Measurements from ENCODE around the gene IRF8.

The IRF8 gene

DNA sequence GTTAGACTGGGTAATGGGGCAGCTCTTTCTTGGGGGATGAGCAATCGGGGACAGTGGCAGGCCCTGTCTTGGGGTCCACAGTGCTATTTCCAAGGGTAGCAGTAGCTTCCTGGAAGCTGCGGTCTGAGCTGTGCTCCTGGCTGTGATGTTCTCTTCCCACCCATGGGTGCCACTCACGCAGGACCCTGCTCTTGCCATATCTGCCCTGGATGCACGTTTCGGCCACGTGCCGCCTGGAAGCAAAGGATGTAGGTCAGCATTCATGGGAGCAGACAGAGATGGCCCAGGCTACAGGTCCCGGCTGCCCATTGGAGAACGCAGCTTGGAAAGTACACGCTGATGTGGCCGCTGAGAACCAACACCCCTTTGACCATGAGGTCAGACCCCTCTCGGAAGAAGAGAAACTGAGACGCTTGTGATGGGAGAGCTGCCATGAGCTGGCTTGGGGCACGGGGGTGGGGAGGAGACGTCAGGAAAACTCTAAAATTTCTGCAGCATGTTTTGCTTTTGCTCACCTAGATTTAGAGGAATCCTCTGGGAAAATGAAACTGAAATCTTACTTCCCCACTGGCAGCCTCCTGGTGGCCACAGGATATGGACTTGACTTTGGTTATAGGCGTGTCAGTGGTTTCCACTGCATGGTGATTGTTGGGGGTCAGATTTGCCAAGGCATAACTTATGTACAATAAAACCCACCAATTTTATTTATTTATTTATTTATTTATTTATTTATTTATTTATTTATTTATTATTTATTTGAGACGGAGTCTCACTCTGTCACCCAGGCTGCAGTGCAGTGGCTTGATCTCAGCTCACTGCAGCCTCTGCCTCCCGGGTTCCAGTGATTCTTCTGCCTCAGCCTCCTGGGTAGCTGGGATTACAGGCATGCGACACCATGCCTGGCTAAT lies 36.2 kb upstream of the IRF8 start:
- H3K36me3 ChIP-seq (replicated peaks; ENCODE audit: low read depth, low read length) = no peaks in the 10 kb centered on the region
- H3K27ac ChIP-seq (ENCODE audit: low read length) = no peak overlapping the region
- no peak overlapping the region for H2AFZ ChIP-seq (ENCODE audit: low read depth, low read length)
- no peaks in the 10 kb centered on the region for H4K20me1 ChIP-seq (ENCODE audit: insufficient read depth, low read length)
- no peak overlapping the region for H3K9ac ChIP-seq (ENCODE audit: low read length)
- H3K79me2 ChIP-seq (ENCODE audit: low read length) = no peaks in the 10 kb centered on the region
- no peak overlapping the region for H3K4me3 ChIP-seq (ENCODE audit: low read length)
- TF ChIP-seq, protein P1, sequence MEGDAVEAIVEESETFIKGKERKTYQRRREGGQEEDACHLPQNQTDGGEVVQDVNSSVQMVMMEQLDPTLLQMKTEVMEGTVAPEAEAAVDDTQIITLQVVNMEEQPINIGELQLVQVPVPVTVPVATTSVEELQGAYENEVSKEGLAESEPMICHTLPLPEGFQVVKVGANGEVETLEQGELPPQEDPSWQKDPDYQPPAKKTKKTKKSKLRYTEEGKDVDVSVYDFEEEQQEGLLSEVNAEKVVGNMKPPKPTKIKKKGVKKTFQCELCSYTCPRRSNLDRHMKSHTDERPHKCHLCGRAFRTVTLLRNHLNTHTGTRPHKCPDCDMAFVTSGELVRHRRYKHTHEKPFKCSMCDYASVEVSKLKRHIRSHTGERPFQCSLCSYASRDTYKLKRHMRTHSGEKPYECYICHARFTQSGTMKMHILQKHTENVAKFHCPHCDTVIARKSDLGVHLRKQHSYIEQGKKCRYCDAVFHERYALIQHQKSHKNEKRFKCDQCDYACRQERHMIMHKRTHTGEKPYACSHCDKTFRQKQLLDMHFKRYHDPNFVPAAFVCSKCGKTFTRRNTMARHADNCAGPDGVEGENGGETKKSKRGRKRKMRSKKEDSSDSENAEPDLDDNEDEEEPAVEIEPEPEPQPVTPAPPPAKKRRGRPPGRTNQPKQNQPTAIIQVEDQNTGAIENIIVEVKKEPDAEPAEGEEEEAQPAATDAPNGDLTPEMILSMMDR (IDR thresholded peaks at IDR 0.05; ENCODE audit: low read depth, low read length) = no peak
- TF ChIP-seq EZH2phosphoT487 (IDR thresholded peaks at IDR 0.05; ENCODE audit: low read depth) = no peak
- peaks cover 34% of the 10 kb centered on the region for H3K4me1 ChIP-seq (ENCODE audit: low read length)
- H3K27me3 ChIP-seq (ENCODE audit: low read depth, low read length) = no peaks in the 10 kb centered on the region
- no peaks in the 10 kb centered on the region for H3K9me3 ChIP-seq (ENCODE audit: insufficient read depth, low read length)
- no peak overlapping the region for H3K4me2 ChIP-seq (ENCODE audit: low read length)

GRCh38 chr16:85863384-85863774 lies 35.6 kb upstream of the IRF8 start:
- no peaks in the 10 kb centered on the region for H3K9me3 ChIP-seq (ENCODE audit: insufficient read depth, low read length)
- H4K20me1 ChIP-seq (ENCODE audit: insufficient read depth, low read length) = no peaks in the 10 kb centered on the region
- H3K36me3 ChIP-seq (replicated peaks; ENCODE audit: low read depth, low read length) = no peaks in the 10 kb centered on the region
- no peak overlapping the region for H2AFZ ChIP-seq (ENCODE audit: low read depth, low read length)
- no peaks in the 10 kb centered on the region for H3K79me2 ChIP-seq (ENCODE audit: low read length)
- H3K27ac ChIP-seq (ENCODE audit: low read length) = no peak overlapping the region
- peaks cover 28% of the 10 kb centered on the region for H3K4me1 ChIP-seq (ENCODE audit: low read length)
- H3K4me3 ChIP-seq (ENCODE audit: low read length) = no peak overlapping the region
- no peaks in the 10 kb centered on the region for H3K27me3 ChIP-seq (ENCODE audit: low read depth, low read length)
- TF ChIP-seq EZH2phosphoT487 (IDR thresholded peaks at IDR 0.05; ENCODE audit: low read depth) = no peak
- TF ChIP-seq, protein P1 (IDR thresholded peaks at IDR 0.05; ENCODE audit: low read depth, low read length) = no peak
- no peak overlapping the region for H3K4me2 ChIP-seq (ENCODE audit: low read length)
- H3K9ac ChIP-seq (ENCODE audit: low read length) = no peak overlapping the region

GRCh38 chr16:85864965-85865364 lies 34.0 kb upstream of the IRF8 start:
- no peaks in the 10 kb centered on the region for H3K9me3 ChIP-seq (ENCODE audit: insufficient read depth, low read length)
- no peak overlapping the region for H2AFZ ChIP-seq (ENCODE audit: low read depth, low read length)
- no peak overlapping the region for H3K4me2 ChIP-seq (ENCODE audit: low read length)
- H3K79me2 ChIP-seq (ENCODE audit: low read length) = no peaks in the 10 kb centered on the region
- no peaks in the 10 kb centered on the region for H4K20me1 ChIP-seq (ENCODE audit: insufficient read depth, low read length)
- no peak overlapping the region for H3K4me3 ChIP-seq (ENCODE audit: low read length)
- H3K9ac ChIP-seq (ENCODE audit: low read length) = no peak overlapping the region
- peaks cover 13% of the 10 kb centered on the region for H3K4me1 ChIP-seq (ENCODE audit: low read length)
- no peak overlapping the region for H3K27ac ChIP-seq (ENCODE audit: low read length)
- H3K36me3 ChIP-seq (replicated peaks; ENCODE audit: low read depth, low read length) = no peaks in the 10 kb centered on the region
- H3K27me3 ChIP-seq (ENCODE audit: low read depth, low read length) = peaks cover 13% of the 10 kb centered on the region
- TF ChIP-seq EZH2phosphoT487 (IDR thresholded peaks at IDR 0.05; ENCODE audit: low read depth) = no peak
- TF ChIP-seq, protein P1 (IDR thresholded peaks at IDR 0.05; ENCODE audit: low read depth, low read length) = no peak

GRCh38 chr16:85867189-85867588 lies 31.8 kb upstream of the IRF8 start:
- H3K36me3 ChIP-seq (replicated peaks; ENCODE audit: low read depth, low read length) = no peaks in the 10 kb centered on the region
- no peak overlapping the region for H2AFZ ChIP-seq (ENCODE audit: low read depth, low read length)
- TF ChIP-seq, protein P1 (IDR thresholded peaks at IDR 0.05; ENCODE audit: low read depth, low read length) = no peak
- TF ChIP-seq EZH2phosphoT487 (IDR thresholded peaks at IDR 0.05; ENCODE audit: low read depth) = no peak
- H3K27ac ChIP-seq (ENCODE audit: low read length) = no peak overlapping the region
- H4K20me1 ChIP-seq (ENCODE audit: insufficient read depth, low read length) = no peaks in the 10 kb centered on the region
- H3K4me2 ChIP-seq (ENCODE audit: low read length) = no peak overlapping the region
- H3K9ac ChIP-seq (ENCODE audit: low read length) = no peak overlapping the region
- no peaks in the 10 kb centered on the region for H3K79me2 ChIP-seq (ENCODE audit: low read length)
- 0 out of 2 replicates have a peak, but pooled peaks cover 2% of the 10 kb centered on the region for H3K4me1 ChIP-seq (ENCODE audit: low read length)
- no peak overlapping the region for H3K4me3 ChIP-seq (ENCODE audit: low read length)
- no peaks in the 10 kb centered on the region for H3K9me3 ChIP-seq (ENCODE audit: insufficient read depth, low read length)
- peaks cover 29% of the 10 kb centered on the region for H3K27me3 ChIP-seq (ENCODE audit: low read depth, low read length)

All from OCI-LY3 (cell line).